AG10803 (cell line): ENCODE data around the gene CADPS2.

Experiments
- DNase-seq: peaks from one replicate; pipeline ENCODE4 v3.0.0; 2010; ENCODE audit warnings: low read depth
- H3K4me3 ChIP-seq: 2 replicates; pipeline ENCODE4 v1.5.1; 2011; ENCODE audit warnings: mild to moderate bottlenecking, low read length, control low read depth
- CTCF ChIP-seq: conservative IDR thresholded peaks from 2 replicates; pipeline ENCODE4 v1.5.1; 2011; ENCODE audit warnings: mild to moderate bottlenecking, low read length, control low read depth, inconsistent platforms

CADPS2 gene

GRCh38 chr7:122724366-122724765, 161.9 kb downstream of the CADPS2 start:
- TF ChIP-seq CTCF = no peak

GRCh38 chr7:122719010-122719578, 167.2 kb downstream of the CADPS2 start:
- TF ChIP-seq CTCF = no peak
- DNase-seq = no peak
- no peak overlapping the region for H3K4me3 ChIP-seq

More at GRCh38 chr7:122724366-122724765, 161.9 kb downstream of the CADPS2 start:
- H3K4me3 ChIP-seq = no peak overlapping the region
- no peak for DNase-seq

GRCh38 chr7:122717356-122718089, 168.7 kb downstream of the CADPS2 start:
- H3K4me3 ChIP-seq = no peak overlapping the region
- no peak for TF ChIP-seq CTCF

GRCh38 chr7:122715183-122715582, 171.1 kb downstream of the CADPS2 start:
- DNase-seq = no peak
- no peak overlapping the region for H3K4me3 ChIP-seq
- TF ChIP-seq CTCF = no peak

More at GRCh38 chr7:122717356-122718089, 168.7 kb downstream of the CADPS2 start:
- no peak for DNase-seq

- H3K4me3 ChIP-seq = no peak overlapping the region
- DNase-seq = no peak
- TF ChIP-seq CTCF = no peak
Observed at GRCh38 chr7:122710916-122711315, 175.3 kb downstream of the CADPS2 start.

- no peak overlapping the region for H3K4me3 ChIP-seq
- no peak for DNase-seq
- no peak for TF ChIP-seq CTCF
Observed at GRCh38 chr7:122709930-122710646, 176.2 kb downstream of the CADPS2 start.

GRCh38 chr7:122706836-122707235, 179.4 kb downstream of the CADPS2 start:
- no peak for TF ChIP-seq CTCF
- no peak overlapping the region for H3K4me3 ChIP-seq
- DNase-seq = no peak
